DOHH2 (cell line): ENCODE results near the gene GNAO1.

Experiments
- CTCF ChIP-seq: fragments of 200-600 bp; sonication (generic); IDR thresholded peaks from one replicate; pipeline ENCODE4 v1.5.1; 2014; ENCODE audit warnings: antibody characterized with exemption, mild to moderate bottlenecking, low read depth, low read length; ENCODE audit not compliant: poor library complexity, severe bottlenecking
- EZH2phosphoT487 ChIP-seq: fragments of 200-600 bp; sonication (generic); IDR thresholded peaks from 2 replicates; pipeline ENCODE4 v1.6.1; 2017; ENCODE audit warnings: borderline replicate concordance, mild to moderate bottlenecking, antibody characterized with exemption, low read length, moderate library complexity, mixed read lengths

- TF ChIP-seq CTCF, result no peak
- no peak for TF ChIP-seq EZH2phosphoT487
Measured at GRCh38 chr16:56367764-56368163, 176.5 kb downstream of the GNAO1 start.
